NCI-H2227 (cell line): ENCODE data around the gene CDK2.
A peak's percentile ranks its signal among the peaks of the same experiment; 100 is the strongest.
"Not testable (repeated sequence)": the region's sequence is repeated elsewhere in the genome, so short reads cannot be mapped to it uniquely, and the experiment has no call there.

Source experiments
- DNase-seq: peaks from one replicate; lab custom pipeline; 2025; ENCODE audit not compliant: unreplicated experiment; lab: John Stamatoyannopoulos, UW

Gene CDK2

GRCh38 chr12:55966408-55967281 is at the start of gene CDK2:
Gene CDK2 (plus strand): TSS chr12:55966830. CDS start chr12:55967009, 179 bp downstream.
- DNase-seq = peak; percentile 83

- DNase-seq = not testable (repeated sequence)
Measured at GRCh38 chr12:55919032-55919431, 47.6 kb upstream of the CDK2 start.

DNA sequence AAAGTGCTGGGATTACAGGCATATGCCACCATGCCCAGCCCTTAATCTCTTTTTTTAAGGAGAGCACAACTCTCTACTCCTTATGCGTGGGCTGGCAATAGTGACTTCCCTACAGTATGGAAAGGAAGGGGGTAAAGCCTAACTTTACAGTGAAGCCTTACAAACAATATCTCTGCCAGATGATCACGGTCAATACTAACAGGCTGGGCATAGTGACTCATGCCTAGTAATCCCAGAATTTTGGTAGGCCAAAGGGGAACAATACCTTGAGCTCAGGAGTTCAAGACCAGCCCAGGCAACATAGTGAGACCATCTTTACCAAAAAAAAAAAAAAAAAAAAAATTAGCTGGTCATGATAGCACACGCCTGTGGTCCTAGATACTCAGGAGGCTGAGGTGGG is 44.5 kb upstream of the CDK2 start:
- no peak for DNase-seq

DNA sequence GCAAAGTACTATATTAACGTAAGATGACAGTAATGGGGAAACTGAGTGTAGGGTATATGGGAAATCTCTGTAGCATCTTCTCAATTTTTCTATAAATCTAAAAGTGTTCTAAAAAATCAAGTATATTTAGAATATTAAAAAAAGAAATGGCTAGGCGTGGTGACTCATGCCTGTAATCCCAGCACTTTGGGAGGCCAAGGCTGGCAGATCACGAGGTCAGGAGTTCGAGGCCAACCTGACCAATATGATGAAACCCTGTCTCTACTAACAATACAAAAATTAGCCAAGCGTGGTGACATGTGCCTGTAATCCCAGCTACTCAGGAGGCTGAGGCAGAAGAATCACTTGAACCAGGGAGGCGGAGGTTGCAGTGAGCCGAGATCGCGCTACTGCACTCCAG is 43.0 kb upstream of the CDK2 start:
- not testable (repeated sequence) for DNase-seq

- no peak for DNase-seq
Measured at GRCh38 chr12:55925371-55925770, 41.3 kb upstream of the CDK2 start.

DNA sequence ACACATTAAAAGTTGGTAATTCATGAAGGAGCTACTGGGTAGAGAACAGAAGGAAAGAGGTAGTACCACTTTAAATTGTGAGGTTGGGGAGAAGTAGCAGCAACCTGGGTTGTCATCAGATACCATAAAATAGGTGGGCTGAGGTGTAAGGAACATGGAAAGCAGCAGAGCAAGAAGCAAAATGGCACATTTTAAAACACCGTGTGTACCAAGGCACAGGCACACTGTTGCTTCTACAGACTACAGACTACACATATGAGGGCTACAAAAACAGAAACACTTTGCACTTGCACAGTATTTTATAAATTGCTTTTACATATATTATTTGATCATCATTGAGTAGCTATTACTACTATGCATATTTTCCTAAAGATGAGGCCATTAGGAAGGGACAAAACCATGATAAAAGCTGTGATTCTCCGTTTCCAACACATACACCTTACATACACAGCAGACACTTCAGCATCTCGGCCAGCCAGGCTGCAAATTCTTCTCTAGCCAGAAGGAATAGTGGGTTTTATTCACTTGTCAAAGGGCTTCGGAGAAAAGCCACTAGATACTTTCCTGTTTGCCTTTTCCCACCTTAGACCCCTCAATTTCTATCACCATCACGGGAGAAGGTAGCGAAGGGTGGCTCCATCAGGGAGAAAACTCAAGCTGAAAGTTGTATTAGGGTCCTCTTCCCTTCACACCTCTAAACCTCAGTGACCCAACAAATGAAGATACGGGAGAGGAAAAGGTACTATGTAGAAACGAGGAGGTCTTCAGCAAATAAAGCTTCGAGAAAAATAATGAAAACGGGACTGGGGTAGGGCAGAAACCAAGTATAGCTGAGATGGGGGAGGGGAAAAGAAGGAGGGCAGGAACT is 40.5 kb upstream of the CDK2 start:
- no peak for DNase-seq

DNA sequence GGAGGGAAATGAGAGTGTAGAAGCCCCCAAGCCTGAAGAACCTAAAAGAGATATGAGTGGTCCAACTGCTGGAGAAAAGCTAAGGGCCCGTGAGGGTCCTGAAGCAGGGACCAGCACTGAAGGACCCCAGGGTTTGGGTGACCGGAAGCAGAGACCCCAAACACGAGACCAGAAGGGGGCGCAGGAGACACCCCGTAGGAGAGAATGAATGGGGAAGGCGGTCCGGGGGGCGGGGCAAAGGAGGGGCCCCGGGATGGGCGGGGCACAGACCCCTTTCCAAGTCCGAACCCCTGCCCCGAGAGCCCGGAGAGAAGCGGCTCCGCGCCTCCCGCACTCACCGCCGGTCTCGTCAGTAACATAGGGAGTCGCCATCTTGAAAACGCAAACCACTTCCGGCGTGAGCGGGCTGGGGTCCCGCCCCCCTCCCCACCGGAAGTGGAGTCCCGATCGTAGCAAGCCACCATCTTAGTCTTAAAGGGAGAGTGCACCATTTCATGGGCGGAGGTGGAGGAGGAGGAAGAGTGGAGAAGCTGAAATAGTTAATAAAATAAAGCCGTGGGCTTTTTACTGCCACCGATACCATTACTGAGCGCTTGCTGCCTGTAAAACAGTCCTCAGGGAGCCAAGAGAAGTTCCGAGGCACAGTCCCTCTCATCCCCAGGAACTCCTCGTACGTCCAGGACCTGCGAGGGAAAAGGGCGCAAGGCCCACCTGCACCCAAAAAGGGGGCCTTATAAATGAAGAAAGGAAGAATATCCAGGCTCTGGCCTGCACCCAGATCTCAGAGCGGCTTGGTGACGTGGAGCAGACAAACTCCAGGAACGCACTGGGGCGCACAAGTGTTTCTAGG is 39.7 kb upstream of the CDK2 start:
- DNase-seq = peak; percentile 91

- peak; percentile 54 for DNase-seq
Measured at GRCh38 chr12:55927588-55928502, 38.8 kb upstream of the CDK2 start, which contains the start of gene PYM1. Gene PYM1 (minus strand): TSS chr12:55927894. CDS start chr12:55927761, 133 bp downstream.

DNA sequence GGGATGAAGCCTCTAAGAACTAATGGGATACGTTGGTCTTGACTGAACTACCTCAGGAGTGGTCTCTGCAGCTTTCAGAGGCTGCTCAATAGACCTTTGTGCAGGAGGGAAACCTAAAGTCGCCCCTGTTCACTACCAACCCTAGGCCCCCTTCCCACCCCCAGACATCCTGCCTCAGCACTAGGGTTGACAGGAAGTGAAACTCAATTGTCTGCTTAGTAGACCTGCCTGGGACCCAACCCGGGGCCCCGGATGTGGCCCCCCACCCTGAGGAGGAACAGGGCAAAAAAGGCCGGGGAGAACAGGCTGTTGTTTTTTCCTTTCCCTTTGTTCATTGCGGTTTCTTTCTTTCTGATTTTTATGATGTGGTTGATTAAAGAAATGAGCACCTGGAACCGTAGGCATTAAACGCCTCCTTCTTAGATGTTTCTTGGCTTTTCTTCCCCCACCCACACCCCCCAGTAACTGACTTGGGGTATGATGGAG is 37.3 kb upstream of the CDK2 start:
- DNase-seq = no peak

DNA sequence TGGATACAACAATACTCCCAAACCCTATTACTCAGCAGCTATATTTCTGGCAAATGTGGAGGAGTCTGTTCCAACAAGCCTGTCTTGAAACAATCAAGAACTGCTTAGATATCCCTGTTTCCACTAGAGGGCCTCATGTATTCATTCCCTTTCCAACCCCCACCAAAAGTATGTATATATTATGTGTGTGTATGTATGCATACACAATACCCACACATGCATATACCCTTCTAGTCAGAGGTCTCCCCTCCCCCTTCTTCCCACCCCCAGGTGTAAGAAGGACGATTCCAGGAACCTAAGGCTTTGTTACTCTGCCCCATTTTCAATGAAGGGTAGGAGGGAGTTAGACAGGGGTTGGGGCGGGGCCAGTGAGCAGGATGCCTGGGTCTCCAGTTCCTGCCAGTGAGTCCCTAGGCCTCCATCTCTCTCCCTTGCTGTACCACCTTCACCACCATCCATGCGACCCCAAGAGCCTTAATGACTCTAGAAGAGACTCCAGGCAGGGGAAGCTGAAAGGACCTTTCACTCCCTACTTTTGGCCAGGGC is 35.8 kb upstream of the CDK2 start, which contains the start of gene DGKA:
TSS of gene DGKA (plus strand) at position 392 of the 546 bp plus-strand sequence. CDS start 5,342 bp downstream, outside the sequence.
- DNase-seq = peak; percentile 51

DNA sequence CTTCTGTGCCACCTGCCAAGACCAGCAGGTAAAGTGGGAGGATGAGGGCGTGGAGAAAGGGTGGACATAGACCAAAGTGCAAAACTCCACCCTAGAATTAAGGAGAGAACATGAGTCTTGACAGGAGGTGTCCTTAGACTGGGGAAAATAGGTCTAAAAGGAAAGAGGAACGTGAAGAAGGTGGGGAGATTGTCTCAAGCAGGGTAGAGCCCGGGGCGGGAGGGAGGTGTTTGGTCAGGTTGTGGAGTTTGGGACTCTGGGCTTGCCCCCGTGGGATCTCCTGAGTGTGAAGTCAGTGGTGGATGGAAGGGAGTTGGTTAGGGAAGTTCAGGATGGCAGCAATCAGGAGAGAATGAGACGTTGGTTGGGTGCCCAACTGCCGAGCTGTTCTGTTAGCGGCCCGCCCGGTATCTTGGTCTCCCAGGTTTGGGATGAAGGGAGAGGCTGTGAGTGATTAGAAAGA is 35.3 kb upstream of the CDK2 start:
- no peak for DNase-seq

DNA sequence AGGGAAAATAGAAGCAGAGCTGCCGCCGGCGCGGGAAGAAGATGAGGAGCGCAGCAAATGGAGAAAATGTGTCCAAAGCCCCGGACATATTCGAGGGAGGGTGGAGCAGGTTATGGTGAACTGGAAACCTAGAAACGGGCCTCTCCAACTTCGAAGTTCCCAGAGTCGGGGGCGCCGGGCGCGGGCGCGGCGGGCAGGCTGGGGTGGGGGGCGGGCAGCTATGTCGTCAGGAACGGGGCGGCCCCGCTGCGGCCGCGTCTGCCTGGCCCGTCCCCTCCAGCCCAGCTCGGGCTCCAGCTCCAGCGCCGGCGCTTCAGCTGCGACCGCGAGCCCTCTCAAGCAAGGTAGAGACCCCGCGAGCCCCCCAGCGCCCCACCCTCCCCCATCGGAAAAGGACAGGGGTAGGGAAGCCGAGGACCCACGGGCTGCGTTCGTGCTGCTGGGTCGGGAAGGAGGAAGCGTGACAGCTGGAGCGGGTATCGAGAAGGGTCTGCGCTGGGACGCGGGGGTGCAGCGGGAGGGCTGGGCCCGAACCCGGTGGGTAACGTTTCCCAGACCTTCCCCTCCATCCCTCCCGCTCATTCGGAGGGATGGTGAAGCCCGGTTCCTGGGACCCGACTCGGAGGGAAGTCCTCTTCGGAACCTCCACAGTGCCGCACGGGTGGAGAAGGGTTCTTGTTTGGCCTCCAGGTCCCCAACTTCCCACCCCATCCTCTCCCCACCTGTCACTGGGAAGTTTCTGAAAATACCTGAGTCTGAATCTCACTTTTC is 34.7 kb upstream of the CDK2 start:
- DNase-seq = peak; percentile 56

GRCh38 chr12:55932551-55932910 is 34.1 kb upstream of the CDK2 start:
- no peak for DNase-seq

DNA sequence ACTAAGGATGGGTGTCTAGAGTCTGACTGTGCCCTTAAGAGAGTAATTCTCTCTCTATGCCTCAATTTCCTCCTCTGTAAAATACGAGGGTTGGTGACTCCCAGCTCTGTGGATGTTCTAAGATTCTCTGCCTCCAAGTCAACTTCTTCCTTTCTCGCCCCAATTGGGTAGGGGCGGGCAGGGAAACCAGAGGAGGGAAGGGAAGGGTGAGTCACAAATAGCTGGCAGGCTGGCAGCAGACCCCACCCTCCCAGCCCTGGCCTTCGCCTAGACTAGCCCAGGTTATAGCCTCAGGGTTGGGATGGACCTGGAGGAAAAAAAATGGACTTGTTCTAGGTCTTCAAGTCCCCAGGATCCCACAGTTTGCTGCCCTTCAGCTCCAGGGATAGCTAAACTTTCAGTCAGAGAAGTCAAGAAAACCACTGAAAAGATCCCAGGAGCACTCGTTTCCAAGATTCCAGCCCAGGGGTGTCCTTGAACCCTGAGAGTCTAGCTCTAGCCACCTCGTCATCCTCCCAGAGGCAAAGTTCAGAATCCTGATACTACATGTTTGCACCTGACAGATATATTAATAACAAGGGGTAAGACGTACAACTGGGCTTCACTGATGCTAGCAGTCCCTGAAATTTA is 33.3 kb upstream of the CDK2 start:
- no peak for DNase-seq

GRCh38 chr12:55933799-55934742 is 32.6 kb upstream of the CDK2 start:
- DNase-seq = no peak

DNA sequence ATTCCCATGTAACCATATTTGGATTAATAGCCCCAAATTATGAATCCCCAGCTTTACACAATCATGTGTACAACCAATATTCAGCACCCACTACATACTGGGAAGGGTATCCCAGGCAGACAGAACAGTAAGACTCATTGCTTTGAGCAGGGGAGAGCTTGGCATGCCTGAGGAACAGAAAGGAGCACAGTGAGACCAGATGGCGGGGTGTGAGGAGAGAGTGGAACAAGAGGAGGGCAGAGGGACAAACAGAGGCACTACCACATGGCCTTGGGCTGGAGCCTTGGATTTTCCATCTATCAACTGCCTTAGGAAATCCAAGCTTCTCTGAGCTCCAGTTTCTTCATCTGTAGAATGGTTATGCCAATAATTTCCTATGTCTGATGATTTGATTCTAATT is 31.9 kb upstream of the CDK2 start:
- no peak for DNase-seq

DNA sequence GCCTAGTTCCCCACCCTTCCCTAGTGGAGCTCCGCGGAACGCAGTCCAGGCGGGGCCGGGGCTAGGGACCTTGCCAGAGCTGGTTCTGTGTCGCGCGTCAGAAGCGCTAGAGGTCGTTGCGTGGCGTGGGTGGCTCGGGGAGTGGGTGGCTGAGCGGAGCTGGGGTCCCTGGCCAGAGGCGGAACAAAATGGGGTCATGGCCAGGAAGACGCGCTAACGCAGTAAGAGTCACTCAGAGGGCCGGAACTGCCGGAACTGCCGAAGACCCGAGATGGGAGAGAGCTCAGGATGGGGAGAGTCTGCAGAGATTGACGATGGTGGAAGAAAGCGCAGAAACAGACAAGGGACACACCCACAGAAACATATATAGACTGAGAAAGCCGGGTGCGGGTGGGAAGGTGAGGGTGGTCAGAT is 30.9 kb upstream of the CDK2 start:
- DNase-seq = no peak
